Left hindlimb (tissue), 1 donor: ENCODE measurements around the gene NOP58.
A peak's percentile ranks its signal among the peaks of the same experiment; 100 is the strongest.
"Not testable (repeated sequence)": the region's sequence is repeated elsewhere in the genome, so short reads cannot be mapped to it uniquely, and the experiment has no call there.

ENCODE experiments used
- DNase-seq: peaks from one replicate; pipeline ENCODE4 v3.0.0-alpha.2; 2018

NOP58 gene, protein sequence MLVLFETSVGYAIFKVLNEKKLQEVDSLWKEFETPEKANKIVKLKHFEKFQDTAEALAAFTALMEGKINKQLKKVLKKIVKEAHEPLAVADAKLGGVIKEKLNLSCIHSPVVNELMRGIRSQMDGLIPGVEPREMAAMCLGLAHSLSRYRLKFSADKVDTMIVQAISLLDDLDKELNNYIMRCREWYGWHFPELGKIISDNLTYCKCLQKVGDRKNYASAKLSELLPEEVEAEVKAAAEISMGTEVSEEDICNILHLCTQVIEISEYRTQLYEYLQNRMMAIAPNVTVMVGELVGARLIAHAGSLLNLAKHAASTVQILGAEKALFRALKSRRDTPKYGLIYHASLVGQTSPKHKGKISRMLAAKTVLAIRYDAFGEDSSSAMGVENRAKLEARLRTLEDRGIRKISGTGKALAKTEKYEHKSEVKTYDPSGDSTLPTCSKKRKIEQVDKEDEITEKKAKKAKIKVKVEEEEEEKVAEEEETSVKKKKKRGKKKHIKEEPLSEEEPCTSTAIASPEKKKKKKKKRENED

DNA sequence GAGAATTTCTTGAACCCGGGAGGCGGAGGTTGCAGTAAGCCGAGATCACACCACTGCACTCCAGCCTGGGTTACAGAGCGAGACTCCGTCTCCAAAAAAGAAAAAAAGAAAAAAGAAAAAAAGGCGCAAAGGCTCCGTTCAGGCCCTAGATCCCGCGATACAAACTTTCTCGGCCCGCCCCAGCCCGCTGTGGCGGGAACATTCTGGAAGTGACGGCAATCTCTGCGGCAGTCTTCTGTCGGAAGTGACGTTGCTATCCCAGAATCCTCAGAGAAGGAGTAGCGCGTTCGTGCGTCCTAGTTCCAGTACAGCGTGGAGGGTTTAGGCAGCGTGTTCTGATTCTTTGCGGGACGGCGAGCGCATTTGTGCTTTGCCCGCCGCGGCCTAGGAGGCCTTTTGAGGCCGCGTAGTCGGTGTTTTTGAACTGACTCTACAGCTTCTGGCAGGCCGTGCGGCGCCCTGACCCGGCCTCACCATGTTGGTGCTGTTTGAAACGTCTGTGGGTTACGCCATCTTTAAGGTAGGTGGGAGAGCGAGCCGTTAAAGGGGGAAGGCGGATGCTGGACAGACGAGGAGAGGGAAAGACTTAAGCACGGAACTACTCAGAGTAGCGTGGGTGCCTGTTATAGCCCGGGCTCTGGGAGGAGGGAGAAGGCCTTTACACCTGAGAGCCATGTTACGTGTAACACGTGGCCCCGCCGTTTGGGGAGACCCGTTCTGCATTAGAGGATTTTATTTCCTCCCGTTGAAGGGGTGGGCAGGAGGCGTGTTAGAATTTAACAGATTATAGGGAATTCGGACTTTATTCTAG lies at the start of gene NOP58:
Gene NOP58, plus strand, starts transcription at position 297 of the 811 bp plus-strand sequence. Its CDS starts 179 bp downstream, at position 476.
- DNase-seq: peak; percentile 96

DNA sequence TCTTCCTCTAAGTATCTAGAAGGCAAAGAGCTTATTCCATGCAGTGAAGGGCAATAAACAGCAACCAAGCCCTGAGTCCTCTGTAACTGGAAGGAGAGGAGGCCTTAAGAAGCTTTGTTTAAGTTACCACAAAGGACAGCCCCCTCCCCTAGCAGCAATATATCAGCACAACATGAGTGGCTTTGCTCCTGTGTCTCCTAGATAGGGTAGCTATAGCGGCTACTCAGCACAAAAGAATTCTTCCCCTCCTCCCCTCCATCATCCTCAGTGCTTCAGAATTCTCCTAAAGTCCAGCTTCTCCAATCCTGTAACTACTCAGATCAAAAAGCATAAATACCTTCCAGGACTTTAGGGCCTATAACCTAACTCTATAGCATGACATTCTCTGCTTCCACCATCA lies 43.7 kb upstream of the NOP58 start:
- no peak for DNase-seq

DNA sequence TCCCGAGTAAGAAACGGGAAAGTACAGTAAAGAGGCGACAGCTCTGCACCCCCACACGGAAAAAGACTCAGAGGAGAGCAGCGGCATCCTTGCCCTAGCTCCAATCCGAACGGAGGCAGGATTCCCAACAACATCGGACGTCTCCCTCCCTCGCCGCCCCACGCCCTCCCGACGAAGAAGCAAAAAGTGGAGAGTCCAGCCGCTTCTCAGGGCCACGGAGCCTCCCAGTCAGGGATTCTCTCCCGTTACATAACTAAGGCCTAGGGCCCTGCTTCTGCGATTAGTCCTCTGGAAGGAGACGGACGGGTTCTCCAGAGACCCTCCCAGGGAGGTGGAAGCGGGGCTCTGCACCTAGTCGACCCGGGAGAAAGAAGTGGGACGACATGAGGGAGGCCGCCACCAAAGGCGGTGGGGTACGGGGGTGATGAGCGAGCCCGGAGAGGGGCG lies 27.8 kb upstream of the NOP58 start:
- no peak for DNase-seq

DNA sequence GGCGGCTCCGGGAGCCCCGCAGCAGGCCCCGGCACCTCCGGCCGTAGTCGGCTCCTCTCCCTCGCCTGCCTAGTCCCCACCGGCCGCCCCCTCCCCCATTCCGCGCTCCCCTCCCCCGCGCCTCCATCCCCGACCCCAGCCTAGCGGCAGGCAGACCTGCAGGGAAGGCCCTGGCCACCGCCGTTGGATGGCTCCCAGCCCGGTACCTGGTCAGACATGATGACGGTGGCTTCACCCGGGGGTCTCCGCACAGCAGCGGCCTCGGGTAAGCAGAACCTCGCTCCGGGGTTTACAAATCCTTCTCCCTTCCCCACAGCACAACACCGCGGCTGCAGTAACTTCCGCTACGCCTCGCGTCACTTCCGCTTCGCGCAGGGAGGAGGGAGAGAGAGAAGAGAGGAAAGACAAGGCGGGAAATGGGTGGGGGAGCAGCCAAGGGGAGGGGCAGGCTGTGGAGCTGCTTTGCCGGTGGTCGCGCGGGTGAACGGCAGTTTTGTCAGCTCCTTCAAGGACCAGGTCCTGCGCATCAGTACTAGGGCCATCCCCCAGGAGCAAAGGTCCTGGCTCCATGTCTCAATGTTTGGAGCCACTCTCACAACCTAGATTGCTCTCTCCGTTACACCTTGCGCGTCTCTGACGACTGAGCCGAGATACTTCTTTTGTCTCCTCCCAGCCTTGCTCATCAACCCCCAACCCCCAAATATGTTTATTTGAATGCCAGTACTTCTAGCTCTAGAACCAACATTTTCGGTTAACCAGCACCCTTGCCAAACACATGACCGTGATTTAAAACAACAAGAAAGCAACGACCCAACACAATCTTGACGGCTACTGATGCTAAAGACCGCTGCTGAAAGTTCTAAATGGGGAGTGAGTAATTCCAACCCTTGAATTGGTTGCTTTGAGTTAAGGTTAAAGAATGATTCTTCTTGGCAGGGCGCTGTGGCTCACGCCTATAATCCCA lies 27.0 kb upstream of the NOP58 start, which contains the start of gene SUMO1:
Gene SUMO1, minus strand, starts transcription at position 364 of the 964 bp plus-strand sequence. Its CDS starts 146 bp downstream, at position 218.
- peak; percentile 96 for DNase-seq

DNA sequence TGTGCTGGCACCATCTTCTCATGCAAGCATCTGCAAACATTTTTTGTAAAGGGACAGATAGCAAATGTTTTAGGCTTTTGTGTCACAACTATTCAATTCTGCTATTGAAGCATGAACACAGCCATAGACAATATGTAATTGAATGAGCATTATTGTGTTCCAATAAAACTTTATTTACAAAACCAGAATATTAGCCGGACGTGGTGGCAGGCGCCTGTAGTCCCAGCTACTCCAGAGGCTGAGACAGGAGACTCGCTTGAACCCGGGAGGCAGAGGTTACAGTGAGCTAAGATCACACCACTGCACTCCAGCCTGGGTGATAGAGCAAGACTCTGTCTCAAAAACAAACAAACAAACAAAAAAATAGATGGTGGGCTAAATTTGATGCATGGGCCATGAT lies 17.9 kb upstream of the NOP58 start:
- DNase-seq: not testable (repeated sequence)

DNA sequence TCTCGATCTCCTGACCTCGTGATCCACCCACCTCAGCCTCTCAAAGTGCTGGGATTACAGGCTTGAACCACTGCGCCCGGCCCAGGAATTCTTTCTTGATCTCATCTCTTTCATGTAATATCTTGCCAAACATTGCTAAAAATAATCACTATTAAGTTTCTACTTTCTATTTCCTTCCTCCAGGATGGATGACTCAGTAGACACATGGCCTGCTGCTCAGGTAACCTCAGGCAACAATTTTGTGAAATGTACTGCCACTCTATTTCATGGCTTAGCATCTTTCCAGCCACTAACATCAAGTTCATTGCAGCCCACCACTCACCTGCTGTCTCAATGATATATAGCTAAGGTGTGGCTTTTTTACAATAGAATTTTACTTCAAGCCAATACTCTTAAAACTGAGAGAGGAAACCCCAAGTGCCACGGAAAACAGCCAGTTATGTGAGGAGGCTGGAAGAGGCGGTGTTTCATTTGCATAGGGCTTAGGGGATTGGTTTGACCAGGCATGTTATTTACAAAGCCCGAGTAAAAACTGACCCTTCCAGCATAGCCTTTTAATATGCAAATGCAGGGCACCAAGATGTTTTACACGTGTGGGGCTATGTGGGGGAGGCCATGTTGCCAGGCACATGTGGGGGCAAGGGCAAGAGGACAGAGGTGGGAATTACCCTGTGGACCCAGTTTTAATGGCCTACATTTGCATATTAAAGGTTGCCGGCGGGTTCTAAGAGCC lies 15.9 kb upstream of the NOP58 start:
- DNase-seq: no peak

DNA sequence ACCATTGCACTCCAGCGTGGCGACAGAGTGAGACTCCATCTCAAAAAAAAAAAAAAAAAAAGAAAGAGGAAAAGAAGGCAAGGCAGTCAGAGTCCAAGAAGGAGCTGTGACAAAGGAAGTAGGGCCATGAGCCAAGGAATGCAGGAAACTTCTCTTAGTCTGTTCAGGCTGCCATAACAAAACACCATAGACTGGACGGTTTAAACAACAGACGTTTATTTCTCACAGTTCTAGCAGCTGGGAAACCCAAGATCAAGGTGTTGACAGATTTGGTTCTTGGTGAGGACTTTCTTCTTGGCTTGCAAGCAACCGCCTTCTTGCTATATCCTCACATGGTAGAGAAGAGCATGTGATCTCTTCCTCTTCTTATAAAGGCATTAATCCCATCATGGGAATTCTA lies 14.1 kb upstream of the NOP58 start:
- DNase-seq: no peak

DNA sequence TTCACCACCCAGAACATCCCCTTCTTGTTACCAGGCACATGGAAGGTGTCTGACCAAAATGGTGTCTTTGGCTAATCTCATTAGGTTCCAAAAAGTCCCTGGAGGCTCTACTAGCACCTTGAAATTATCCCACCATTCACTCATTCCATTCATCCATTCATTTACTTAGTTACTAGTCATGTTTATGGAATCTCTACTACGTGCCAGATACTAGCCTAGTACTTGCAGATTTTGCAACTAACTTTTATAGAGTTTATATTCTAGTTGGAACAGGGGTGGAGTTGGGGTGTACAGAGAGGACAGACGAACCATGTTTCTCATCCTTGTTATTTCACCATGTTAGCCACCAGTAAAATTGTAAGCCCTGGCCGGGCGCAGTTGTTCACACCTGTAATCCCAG lies 4.0 kb upstream of the NOP58 start:
- no peak for DNase-seq

DNA sequence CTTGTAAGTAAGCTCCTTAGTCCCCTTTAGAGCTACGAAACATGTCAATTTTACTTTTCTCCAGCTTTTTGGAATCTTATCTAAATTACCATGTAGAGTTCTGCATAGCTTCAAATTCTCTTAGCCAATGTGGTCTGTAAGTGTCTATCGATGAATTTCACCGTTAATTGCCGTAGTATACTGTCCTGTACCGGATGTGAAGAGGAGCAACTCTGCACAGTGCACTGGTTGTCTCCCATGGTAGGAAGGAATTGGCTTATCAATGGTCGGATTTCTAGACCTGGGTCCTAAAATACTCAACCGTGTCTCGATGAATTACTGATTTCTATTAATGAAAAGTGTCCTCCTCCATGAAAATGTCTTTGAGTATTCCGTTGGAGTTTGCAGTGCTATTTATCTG lies 1.9 kb downstream of the NOP58 start:
- DNase-seq: no peak

DNA sequence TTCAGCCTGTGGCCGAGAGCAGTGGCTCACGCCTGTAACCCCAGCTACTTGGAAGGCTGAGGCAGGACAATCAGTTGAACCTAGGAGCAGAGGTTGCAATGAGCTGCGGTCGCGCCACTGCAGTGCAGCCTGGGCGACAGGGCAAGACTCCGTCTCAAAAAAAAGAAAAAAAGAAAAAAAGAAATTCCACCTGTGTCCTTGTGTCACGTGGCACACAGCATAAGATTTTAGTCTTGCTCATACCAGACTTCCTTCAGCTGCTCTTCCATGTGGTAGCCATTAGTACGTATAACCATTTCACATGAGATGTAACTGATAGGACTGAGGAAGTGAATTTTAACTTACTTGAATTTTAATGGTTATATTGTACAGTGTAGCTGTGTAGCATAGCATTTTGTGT lies 4.0 kb downstream of the NOP58 start:
- no peak for DNase-seq

DNA sequence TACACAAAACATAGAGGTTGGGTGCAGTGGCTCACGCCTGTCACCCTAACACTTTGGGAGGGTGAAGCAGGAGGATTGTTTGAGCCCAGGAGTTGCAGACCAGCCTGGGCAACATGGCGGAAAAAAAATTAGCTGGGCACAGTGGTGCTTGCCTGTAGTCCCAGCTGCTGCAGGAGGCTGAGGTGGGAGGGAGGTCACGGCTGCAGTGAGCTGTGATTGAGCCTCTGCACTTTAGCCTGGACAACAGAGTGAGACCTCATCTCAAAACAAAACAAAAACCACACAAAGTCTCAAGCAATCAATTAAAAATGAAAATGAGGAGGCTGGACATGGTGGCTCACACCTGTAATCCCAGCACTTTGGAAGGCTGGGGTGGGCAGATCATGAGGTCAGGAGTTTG lies 4.9 kb downstream of the NOP58 start:
- DNase-seq: no peak

DNA sequence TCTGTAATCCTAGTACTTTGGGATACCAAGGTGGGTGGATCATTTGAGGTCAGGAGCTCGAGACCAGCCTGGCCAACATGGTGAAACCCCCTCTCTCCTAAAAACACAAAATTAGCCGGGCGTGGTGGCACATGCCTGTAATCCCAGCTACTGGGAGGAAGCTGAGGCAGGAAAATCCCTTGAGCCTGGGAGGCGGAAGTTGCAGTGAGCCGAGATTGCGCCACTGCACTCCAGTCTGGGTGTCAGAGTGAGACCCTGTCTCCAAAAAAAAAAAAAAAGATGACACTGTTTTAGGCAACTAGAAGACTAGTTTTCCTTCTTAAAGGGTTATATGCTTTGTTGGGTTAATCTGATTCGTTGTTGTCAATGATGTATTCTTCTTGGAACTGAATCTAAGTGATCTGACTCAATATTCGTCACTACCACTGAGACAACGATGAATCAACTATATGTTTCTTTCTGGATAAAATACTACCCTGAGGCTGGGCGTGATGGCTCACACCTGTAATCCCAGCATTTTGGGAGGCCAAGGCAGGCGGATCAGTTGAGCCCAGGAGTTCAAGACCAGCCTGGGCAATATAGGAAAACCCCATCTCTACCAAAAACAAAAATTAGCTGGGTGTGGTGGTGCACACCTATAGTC lies 10.6 kb downstream of the NOP58 start:
- DNase-seq: not testable (repeated sequence)

DNA sequence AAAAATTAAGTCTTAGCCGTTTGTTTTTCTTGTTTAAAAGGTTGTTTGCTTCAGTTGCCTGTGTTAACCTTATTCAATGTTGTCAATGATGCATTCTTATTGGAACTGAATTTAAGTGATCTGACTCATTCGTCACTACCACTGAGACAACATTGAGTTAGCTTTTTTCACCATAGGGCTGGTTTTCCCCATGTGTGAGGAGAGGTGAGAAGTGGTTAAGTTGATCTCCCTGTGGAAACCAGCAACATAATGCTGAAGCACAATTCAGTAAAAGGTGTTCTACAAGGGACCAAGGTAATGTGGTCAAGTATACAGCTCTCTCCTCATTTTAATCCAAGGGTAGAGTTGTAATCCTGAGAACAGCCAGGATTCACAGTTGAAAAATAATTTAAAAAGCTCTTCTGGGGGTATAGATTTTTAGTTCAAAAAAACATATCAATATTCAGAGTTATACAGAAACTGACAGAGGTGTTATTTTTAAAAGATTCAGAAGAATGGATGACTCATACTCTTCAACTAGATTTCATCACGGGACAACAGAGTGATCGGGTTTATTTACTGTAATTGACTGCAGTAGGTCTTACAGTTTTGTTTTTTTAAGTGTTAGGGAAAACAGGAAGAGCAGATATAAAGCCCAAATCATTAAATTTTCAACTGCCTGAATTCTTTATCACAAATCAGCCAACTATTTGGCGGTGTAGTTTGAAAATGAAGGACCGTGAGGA lies 12.6 kb downstream of the NOP58 start:
- DNase-seq: no peak

DNA sequence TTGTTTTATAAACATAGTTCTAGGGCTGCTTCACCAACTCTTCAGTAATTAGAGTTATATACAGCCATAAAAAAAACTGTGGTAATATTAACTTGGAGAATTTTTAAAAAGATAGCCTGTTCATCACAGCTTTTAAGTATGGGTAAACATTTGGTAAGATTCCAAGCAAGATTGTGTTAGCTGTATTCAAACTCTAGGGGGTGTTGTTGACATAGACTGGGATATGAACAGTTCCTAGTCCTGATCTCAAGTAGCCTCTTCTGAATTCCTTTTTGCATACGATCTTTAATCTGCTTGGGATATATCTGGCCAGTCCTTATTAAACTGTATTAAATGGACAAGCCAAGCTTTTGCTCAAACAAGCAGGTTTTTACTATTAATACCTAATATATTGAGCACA lies 13.4 kb downstream of the NOP58 start:
- no peak for DNase-seq

DNA sequence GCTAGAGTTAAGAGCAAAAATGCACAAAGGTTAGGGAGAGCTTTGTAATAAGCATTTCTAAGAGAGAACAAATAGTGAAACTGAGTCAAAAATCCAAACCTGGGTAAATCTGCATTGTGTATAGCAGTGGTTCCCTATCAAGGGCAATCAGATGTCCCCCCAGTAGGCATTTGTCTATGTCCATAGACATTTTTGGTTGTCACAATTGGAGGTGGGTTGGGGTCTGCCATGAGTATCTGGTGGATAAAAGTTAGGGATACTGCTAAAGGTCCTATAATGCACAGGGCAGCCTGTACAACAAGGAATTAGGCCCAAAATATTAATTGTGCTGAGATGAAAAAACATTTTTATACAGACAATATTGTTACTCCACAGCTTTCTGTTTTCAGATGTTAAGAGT lies 21.0 kb downstream of the NOP58 start:
- DNase-seq: no peak

DNA sequence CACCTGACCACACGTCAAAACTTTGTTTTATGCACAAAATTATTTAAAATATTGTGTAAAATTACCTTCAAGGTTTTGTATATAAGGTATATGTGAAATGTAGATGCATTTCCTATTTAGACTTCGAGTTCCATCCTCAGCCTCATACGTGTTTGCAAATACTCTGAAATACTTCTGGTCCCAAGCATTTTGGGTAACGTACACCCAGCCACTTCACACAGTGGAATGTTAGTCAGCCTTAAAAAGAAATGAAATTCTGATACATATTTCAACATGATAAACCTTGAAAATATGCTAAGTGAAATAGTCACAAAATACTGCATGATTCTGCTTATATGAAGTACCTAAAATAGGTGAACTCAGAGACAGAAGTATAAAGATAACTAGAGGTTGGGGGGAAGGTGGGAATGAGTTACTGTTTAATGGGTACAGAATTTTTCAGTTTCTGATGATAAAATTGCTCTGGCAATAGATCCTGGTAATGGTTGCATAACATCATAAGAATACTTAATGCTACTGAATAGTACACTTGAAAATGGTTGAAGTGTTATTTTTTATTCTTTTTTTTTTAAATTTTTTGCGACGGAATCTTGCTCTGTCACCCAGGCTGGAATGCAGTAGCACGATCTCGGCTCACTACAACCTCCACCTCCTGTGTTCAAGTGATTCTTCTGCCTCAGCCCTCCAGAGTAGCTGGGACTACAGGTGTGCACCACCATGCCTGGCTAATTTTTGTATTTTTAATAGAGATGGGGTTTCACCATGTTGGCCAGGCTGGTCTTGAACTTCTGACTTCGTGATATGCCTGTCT lies 24.0 kb downstream of the NOP58 start:
- DNase-seq: no peak

DNA sequence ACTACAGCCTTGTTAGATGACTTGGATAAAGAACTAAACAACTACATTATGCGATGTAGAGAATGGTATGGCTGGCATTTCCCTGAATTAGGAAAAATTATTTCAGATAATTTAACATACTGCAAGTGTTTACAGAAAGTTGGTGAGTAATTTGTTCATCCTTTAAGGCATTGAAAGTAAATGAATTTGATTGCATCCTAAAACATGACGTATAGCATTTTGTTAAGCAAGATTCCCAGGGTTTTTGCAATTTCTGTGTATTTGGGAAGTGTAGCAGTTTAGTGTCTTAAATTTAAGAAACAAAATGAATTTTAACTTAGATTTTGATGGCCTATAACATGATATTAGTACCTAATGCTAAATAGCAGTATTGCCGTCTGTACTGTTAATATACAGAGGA lies 24.8 kb downstream of the NOP58 start:
- no peak for DNase-seq

DNA sequence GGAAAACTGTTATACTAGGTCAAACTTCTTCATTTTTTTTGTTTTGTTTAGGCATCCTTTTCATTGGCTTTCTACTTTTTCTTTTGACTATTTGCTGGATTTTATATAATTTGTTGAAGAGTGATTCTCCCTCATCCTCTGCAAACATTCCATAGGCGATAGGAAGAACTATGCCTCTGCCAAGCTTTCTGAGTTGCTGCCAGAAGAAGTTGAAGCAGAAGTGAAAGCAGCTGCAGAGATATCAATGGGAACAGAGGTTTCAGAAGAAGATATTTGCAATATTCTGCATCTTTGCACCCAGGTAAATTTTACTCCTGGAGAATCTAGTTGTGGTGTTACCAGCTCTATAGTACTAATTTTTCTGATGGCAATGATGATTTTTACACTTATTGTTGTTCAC lies 25.4 kb downstream of the NOP58 start:
- DNase-seq: no peak

DNA sequence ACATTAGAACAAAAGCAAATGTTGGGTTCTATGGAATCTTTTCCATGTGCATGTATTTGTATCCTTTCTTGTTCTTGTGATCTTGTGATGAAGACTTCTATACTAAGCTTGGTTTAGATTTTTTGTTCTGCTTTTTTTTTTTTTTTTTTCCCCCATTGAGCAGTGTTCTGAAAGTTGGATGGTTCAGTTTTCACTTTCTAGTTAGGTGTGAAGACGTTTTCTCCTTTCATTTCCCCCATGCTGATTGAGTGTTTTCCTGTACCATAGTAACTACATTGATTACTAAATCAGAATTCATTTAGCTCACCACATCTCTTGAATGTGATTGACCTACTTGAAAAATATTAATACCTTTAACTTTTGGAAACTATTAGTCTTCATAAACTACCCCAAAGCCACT lies 34.1 kb downstream of the NOP58 start:
- DNase-seq: no peak

DNA sequence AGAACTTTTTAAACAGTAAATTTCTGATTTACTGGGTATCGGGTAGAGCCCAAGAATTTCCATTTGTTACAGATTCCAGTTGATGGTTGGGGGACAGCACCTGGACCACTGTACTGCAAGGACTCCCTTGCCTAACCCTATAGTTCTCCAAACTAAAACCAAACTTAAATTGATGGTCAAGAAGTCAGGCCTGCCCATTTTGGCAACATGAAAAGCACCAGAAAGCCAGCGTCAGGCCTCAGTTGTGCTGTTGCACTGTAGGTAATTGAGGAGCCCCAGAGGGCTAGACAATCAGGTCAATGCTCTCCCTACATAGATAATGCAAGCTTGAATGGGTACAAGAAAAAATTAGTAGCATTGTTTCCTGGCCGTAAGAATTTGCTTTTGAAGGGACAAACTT lies 40.5 kb downstream of the NOP58 start:
- DNase-seq: no peak
